HAP-1 (cell line): ENCODE results near the gene PIP5K1A.

ENCODE experiments used
- DNase-seq, 2 experiments: peaks; one replicate each; pipeline ENCODE4 v3.0.0-alpha.2; 2016 to 2020; ENCODE audit warnings: low spot score in 2 of 2
- H3K27me3 ChIP-seq: fragments of 250-450 bp; sonication (Bioruptor Pico); 2 replicates; pipeline ENCODE4 v1.5.1; 2020; ENCODE audit warnings: low read depth, mild to moderate bottlenecking, moderate library complexity
- H3K36me3 ChIP-seq: fragments of 250-450 bp; sonication (Bioruptor Pico); replicated peaks from 2 replicates; pipeline ENCODE4 v1.5.1; 2020; ENCODE audit warnings: mild to moderate bottlenecking
- H3K4me1 ChIP-seq: fragments of 250-450 bp; sonication (Bioruptor Pico); 2 replicates; pipeline ENCODE4 v1.5.1; 2020; ENCODE audit warnings: mild to moderate bottlenecking
- H3K4me3 ChIP-seq: fragments of 250-450 bp; sonication (Bioruptor Pico); 2 replicates; pipeline ENCODE4 v1.5.1; 2020; ENCODE audit warnings: mild to moderate bottlenecking, moderate library complexity
- H3K9me3 ChIP-seq: fragments of 250-450 bp; sonication (Bioruptor Pico); 2 replicates; pipeline ENCODE4 v1.5.1; 2020; ENCODE audit warnings: mild to moderate bottlenecking, moderate library complexity
- in situ Hi-C: fragments of 300-500 bp; cut with MboI; formaldehyde crosslinking; loops from 3 replicates; pipeline ENCODE4 v1.14.3; 2020; ENCODE audit warnings: low sequenced_read_pairs, inconsistent platforms, mixed read lengths

PIP5K1A gene

DNA sequence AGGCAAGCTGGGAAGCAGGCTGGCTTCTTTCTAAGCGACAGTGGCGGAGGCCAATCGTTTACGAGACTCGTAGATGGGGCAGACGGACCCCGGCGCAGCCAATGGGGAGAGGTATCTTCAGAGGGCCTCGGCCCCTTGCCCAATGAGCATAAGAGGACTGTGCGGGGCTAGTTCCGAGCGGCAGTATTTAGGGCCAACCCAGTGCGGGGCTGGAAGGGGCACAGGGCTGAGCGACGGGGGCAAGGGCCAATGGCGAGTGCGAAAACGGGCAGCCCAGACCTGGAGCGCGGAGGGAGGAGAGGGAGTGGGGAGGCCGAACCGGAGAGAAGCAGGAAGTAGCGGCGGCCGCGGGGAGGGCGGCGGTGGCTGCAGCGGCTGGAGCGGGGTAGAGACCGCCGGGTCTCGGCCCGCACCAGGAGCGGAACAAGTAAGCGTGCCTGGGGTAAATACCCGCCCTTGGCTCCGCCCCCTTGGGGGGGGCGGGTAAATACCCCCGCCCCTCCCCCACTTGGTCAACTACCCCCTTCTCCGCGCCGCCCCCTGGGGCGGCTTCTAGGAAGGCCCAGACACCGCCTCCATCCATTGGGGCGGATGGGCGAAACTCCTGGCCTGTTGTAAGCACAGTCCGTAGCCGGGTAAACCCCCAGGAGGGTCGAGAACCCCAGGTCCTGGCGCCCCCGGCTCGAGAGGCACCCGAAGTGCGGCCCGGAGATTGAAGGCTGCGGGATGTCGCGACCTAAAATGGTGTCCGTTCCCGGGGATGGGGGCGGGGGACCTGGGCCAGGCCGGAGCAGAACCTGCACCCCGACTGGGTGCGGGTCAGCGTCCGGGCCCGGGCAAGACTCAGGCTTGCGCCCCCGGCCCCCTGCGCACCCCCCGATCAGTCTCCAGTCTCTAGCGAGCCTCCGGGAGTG is 83.9 kb downstream of the PIP5K1A start, which contains the start of gene ZNF687:
Gene ZNF687, plus strand, starts transcription at position 331 of the 914 bp plus-strand sequence. CDS start 3,993 bp downstream, outside the sequence.
- in situ Hi-C loops = no loop called here
- H3K9me3 ChIP-seq = no peaks in the 10 kb centered on the region
- no peaks in the 10 kb centered on the region for H3K27me3 ChIP-seq
- peak; percentile 99 to 100 for DNase-seq
- H3K36me3 ChIP-seq = peaks cover 19% of the 10 kb centered on the region
- H3K4me1 ChIP-seq = peaks cover 8% of the 10 kb centered on the region
- peak within 1 kb of the TSS; percentile 93 for H3K4me3 ChIP-seq

DNA sequence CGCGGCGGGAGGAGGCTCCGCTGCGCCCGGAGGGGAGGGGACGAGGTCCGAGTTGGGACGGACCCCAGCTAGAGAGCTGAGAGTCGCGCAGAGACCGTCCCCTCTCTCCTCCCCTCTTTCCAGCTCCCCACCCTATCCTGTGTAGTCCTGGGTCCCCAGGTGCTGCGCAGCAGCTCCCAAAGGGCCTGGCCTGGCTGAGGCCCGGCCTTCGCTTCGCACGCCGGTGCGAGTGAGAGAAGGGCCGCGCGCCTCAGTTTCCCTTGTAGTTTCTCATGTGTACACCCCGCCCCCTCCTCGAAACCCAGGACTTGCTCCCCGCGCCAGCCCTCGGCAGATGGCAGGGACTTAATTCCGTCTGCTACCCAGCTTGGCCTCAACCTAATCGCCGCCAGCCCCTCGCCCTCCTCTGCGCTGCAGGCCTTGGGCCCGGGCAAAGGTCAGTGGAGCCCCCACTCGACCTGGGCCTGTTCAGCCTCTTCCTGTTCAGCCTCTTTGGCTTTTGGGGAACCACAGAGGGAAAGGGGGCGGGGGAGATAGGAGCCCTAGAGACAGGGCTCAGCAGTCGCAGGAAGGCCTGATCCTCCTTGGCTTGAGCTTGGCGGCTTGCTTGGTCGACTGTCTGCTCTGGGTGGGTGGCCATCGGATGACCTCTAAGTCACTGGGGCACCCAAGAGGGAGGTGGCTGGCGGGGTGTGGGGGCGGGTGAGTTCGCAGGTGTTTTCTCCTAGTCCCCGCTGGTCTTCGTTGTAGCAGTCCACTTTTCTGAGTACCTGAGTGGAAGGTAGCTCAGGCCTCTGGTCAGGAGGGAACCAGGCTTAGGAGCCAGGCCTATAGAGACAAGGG is 84.8 kb downstream of the PIP5K1A start:
- peak in 1 of 2 experiments; percentile 49 for DNase-seq
- Histone ChIP-seq H3K36me3 (peaks cover 28% of the 10 kb centered on the region), H3K4me3 (peak overlapping the region; percentile 93), H3K4me1 (peaks cover 8% of the 10 kb centered on the region), H3K27me3 (no peaks in the 10 kb centered on the region), H3K9me3 (no peaks in the 10 kb centered on the region)
- in situ Hi-C loops = no loop called here

DNA sequence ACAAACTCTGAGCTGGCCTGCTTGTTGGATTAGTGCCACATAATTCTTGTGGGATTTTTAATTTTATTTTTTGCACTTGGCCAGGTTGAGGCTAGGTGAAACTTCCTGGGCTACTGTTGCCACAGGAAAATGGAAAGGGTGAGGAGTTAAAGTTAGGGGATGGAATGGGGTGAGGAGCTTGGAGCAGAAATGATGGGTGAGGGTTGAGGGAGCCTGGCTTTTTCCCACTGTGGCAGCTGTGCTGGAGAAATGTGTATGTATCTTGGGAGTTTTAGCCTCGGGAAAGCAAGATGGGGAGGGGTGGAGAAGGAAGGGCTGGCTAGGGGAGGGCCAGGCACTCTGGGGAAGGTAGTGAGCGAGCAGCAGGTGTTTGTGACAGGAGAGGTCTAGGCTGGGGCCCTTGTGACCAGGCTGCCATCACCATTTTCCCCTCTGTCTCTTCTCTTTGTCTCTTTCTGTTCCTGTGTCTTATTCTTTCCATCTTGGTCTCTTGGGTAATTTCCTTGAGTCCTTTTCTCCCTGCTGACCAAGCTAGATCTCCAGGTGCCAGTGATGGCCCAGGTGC is 85.7 kb downstream of the PIP5K1A start:
- in situ Hi-C loops = no loop called here
- Histone ChIP-seq H3K4me3 (peak overlapping the region; percentile 93), H3K4me1 (peaks cover 8% of the 10 kb centered on the region), H3K36me3 (peaks cover 38% of the 10 kb centered on the region), H3K9me3 (no peaks in the 10 kb centered on the region), H3K27me3 (no peaks in the 10 kb centered on the region)
- no peak for DNase-seq

DNA sequence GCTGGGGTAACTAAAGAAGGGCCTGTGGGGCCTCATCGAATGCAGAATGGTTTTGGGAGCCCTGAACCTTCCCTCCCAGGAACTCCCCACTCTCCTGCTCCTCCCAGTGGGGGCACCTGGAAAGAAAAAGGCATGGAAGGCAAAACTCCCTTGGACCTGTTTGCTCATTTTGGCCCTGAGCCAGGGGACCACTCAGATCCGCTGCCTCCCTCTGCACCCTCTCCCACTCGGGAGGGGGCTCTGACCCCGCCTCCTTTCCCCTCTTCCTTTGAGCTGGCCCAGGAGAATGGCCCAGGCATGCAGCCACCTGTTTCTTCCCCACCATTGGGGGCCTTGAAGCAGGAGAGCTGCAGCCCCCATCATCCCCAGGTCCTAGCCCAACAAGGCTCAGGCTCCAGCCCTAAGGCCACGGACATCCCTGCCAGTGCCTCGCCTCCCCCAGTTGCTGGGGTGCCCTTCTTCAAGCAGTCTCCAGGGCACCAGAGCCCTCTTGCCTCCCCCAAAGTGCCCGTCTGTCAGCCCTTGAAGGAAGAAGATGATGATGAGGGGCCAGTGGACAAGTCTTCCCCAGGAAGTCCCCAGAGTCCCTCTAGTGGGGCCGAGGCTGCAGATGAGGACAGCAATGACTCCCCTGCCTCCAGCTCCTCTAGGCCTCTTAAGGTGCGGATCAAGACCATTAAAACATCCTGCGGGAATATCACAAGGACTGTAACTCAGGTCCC is 88.4 kb downstream of the PIP5K1A start:
- Histone ChIP-seq H3K27me3 (no peaks in the 10 kb centered on the region), H3K9me3 (no peaks in the 10 kb centered on the region), H3K4me3 (no peak overlapping the region), H3K36me3 (peaks cover 60% of the 10 kb centered on the region), H3K4me1 (peaks cover 4% of the 10 kb centered on the region; the same call in 1 of the 2 replicates)
- in situ Hi-C loops = no loop called here
- DNase-seq = no peak

DNA sequence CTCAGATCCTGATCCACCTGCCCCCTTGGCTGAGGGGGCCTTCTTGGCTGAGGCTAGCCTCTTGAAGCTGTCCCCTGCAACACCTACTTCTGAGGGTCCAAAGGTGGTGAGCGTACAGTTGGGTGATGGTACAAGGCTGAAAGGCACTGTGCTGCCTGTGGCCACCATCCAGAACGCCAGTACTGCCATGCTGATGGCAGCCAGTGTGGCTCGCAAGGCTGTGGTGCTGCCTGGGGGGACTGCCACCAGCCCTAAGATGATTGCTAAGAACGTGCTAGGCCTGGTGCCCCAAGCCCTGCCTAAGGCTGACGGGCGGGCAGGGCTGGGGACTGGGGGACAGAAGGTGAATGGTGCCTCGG is 89.0 kb downstream of the PIP5K1A start:
- no peaks in the 10 kb centered on the region for H3K9me3 ChIP-seq
- no peaks in the 10 kb centered on the region for H3K27me3 ChIP-seq
- in situ Hi-C loops = no loop called here
- H3K36me3 ChIP-seq = peaks cover 66% of the 10 kb centered on the region
- no peak overlapping the region for H3K4me3 ChIP-seq
- DNase-seq = no peak
- peaks cover 4% of the 10 kb centered on the region; the same call in 1 of the 2 replicates for H3K4me1 ChIP-seq

DNA sequence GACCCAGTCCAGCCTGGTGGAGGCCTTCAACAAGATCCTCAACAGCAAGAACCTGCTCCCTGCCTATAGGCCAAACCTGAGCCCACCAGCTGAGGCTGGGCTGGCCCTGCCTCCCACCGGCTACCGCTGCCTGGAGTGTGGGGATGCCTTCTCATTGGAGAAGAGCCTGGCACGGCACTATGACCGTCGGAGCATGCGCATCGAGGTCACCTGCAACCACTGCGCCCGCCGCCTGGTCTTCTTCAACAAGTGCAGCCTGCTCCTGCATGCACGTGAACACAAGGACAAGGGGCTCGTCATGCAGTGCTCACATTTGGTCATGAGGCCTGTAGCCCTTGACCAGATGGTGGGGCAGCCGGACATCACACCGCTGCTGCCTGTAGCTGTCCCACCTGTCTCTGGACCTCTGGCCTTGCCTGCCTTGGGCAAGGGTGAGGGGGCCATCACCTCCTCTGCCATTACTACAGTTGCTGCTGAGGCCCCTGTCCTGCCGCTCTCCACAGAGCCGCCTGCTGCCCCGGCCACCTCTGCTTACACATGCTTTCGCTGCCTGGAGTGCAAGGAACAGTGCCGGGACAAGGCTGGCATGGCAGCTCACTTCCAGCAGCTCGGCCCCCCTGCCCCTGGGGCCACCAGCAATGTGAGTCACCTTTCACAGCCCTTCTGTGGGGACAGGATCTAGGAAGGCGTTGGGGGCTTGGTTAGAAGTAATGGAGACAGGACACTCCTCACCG is 89.6 kb downstream of the PIP5K1A start:
- no peak for DNase-seq
- Histone ChIP-seq H3K9me3 (no peaks in the 10 kb centered on the region), H3K27me3 (no peaks in the 10 kb centered on the region), H3K4me3 (no peak overlapping the region), H3K4me1 (peaks cover 4% of the 10 kb centered on the region; the same call in 1 of the 2 replicates), H3K36me3 (peaks cover 69% of the 10 kb centered on the region)
- in situ Hi-C loops = no loop called here

DNA sequence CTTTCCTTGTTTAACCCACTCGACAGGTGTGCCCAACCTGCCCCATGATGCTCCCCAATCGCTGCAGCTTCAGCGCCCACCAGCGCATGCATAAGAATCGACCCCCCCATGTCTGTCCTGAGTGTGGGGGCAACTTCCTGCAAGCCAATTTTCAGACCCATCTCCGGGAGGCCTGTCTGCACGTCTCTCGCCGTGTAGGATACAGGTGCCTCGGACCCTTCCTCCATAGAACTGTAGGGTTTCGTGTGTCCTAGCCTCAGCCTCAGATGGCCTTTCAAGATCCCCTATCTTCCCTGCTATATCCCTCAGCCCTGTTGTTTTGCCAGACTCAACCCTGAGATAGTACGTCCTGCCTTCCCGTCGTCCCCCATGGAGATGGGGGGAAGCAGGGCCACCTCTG is 90.2 kb downstream of the PIP5K1A start:
- peaks cover 73% of the 10 kb centered on the region for H3K36me3 ChIP-seq
- DNase-seq = no peak

DNA sequence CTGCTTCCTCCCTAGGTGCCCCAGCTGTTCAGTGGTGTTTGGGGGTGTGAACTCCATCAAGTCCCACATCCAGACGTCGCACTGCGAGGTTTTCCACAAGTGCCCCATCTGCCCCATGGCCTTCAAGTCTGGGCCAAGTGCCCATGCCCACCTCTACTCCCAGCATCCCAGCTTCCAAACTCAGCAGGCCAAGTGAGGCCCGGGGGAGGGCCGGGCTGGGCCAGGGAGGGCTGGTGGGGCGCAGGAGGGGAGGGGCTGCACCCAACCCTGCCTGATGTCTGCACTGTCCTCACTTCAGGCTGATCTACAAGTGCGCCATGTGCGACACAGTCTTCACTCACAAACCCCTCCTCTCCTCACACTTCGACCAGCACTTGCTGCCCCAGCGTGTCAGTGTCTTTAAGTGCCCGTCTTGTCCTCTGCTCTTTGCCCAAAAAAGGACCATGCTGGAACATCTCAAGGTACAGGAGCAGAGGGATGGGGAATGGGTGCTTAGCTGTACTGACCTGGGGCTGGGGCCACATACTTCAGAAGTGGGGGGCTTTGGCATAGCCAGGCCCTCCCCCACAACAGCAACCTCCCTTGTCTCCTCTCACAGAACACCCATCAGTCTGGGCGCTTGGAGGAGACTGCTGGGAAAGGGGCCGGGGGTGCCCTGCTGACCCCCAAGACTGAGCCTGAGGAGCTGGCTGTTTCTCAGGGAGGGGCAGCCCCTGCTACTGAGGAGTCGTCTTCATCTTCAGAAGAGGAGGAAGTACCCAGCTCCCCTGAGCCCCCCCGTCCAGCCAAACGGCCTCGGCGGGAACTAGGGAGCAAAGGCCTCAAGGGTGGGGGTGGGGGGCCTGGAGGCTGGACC is 91.0 kb downstream of the PIP5K1A start:
- Histone ChIP-seq H3K4me1 (no peaks in the 10 kb centered on the region), H3K36me3 (peaks cover 81% of the 10 kb centered on the region), H3K9me3 (no peaks in the 10 kb centered on the region), H3K27me3 (no peaks in the 10 kb centered on the region), H3K4me3 (no peak overlapping the region)
- in situ Hi-C loops = no loop called here
- no peak for DNase-seq

More for the DNA sequence above, 90.2 kb downstream of the PIP5K1A start:
- Histone ChIP-seq H3K4me1 (peaks cover 3% of the 10 kb centered on the region; the same call in 1 of the 2 replicates), H3K9me3 (no peaks in the 10 kb centered on the region), H3K4me3 (no peak overlapping the region), H3K27me3 (no peaks in the 10 kb centered on the region)
- in situ Hi-C loops = no loop called here

DNA sequence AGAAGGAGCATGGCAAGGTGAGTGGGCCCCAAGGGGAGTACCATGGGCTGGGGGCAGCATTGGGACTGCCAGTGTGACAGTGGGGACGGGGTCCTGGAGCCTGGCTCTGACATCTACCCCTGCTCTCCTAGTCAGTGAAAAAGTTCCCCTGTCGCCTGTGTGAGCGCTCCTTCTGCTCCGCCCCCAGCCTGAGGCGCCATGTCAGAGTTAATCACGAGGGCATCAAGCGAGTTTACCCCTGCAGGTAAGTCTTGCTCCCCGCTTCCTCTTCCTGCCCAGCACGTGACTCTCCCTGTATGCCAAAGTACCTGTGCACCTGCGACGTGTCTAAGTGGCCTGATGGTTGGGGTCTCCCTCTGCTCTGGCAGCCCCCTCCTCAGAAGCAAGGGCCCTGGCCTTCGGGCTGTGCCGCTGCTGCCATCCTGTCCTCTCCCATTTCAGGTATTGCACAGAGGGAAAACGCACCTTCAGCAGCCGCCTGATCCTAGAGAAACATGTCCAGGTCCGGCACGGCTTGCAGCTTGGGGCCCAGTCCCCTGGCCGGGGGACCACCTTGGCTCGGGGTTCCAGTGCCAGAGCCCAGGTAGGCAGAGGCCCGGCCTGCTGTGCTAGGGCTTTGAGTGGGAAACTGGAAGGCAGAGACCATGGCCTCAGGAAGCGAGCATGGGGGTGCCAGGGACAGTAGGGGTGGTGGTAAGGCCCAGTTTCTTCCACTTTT is 91.8 kb downstream of the PIP5K1A start:
- H3K27me3 ChIP-seq = no peaks in the 10 kb centered on the region
- H3K36me3 ChIP-seq = peaks cover 86% of the 10 kb centered on the region
- no peak for DNase-seq
- H3K4me1 ChIP-seq = peaks cover 6% of the 10 kb centered on the region
- H3K4me3 ChIP-seq = no peak overlapping the region
- no peaks in the 10 kb centered on the region for H3K9me3 ChIP-seq
- in situ Hi-C loops = no loop called here

DNA sequence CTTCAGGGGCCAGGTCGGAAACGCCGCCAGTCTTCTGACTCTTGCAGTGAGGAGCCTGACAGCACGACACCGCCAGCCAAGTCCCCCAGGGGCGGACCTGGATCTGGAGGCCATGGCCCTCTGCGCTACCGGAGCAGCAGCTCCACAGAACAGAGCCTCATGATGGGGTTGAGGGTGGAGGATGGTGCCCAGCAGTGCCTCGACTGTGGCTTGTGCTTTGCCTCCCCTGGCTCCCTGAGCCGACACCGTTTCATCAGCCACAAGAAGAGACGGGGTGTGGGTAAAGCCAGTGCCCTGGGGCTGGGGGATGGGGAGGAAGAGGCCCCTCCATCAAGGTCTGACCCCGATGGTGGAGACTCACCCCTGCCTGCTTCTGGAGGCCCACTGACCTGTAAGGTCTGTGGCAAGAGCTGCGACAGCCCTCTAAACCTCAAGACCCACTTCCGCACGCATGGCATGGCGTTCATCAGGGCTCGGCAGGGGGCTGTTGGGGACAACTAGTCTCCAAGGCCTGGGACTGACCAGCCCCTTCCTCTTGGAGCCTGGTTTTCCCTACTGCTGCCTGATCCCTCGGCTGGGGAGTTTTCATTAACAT is 92.5 kb downstream of the PIP5K1A start:
- no peak overlapping the region for H3K4me3 ChIP-seq
- no peaks in the 10 kb centered on the region for H3K27me3 ChIP-seq
- in situ Hi-C loops = no loop called here
- H3K4me1 ChIP-seq = peaks cover 10% of the 10 kb centered on the region
- H3K36me3 ChIP-seq = peaks cover 88% of the 10 kb centered on the region
- no peak for DNase-seq
- no peaks in the 10 kb centered on the region for H3K9me3 ChIP-seq

DNA sequence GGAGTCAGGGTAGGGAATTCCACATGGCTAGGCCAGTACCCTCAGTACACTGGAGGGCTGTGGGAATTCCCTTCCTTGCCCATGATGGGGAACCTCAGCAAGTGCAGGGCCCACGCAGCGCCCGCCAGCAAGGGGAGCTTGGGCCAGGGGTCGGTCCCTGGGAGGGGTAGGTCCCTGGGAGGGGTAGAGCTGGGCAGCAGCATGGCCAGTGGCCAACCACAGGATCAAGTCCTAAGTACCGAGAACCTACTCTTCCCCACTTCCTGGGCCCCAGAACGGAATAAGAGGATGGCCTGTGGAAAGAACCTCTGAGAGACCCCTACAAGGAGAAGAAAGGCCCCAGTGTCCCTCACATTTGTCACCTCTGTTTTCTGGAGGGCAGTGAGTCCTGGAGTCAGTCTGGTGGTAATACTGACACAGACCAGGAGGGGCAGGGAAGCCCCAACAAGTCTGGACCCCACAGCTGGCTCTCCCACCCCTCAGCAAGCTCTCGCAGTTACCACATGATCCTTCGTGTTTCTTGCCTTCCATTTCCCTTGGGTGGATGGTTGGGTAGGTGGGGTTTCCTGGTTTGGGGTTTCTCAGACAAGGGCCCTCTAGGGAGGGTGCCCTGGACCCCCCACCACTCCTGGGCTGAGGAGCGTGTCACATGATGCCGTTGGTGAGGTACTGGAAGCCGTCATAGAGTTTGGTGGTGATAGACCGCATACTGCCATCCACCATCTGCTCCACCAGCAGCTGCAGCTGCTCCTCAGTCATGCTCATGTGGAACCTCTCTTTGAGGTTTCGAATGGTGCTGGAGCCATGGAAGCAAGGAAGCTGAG is 94.1 kb downstream of the PIP5K1A start:
- Histone ChIP-seq H3K4me1 (peaks cover 10% of the 10 kb centered on the region), H3K9me3 (no peaks in the 10 kb centered on the region), H3K4me3 (no peak overlapping the region), H3K27me3 (no peaks in the 10 kb centered on the region), H3K36me3 (peaks cover 82% of the 10 kb centered on the region)
- no peak for DNase-seq
- in situ Hi-C loops = no loop called here
